HG03159 (cell line): ENCODE results near the gene HMGN2.

Source experiments
- ATAC-seq: cut with Tn5 transposase; IDR thresholded peaks from one replicate; pipeline ENCODE4 v1.9.1; 2021; ENCODE audit warnings: mild to moderate bottlenecking, moderate library complexity; ENCODE audit not compliant: unreplicated experiment

The HMGN2 gene

GRCh38 chr1:26472320-26472900, at the start of gene HMGN2:
Gene HMGN2, plus strand, starts transcription at chr1:26472440. Its CDS starts 173 bp downstream, at chr1:26472613.
- peak; percentile 47 for ATAC-seq

GRCh38 chr1:26429721-26430120, 42.5 kb upstream of the HMGN2 start:
- ATAC-seq: no peak

GRCh38 chr1:26431979-26432695, 40.1 kb upstream of the HMGN2 start, which contains the start of gene DHDDS:
Gene DHDDS, plus strand, starts transcription at chr1:26432321. Its CDS starts 625 bp downstream, at chr1:26432946.
- ATAC-seq: peak; percentile 92

DNA sequence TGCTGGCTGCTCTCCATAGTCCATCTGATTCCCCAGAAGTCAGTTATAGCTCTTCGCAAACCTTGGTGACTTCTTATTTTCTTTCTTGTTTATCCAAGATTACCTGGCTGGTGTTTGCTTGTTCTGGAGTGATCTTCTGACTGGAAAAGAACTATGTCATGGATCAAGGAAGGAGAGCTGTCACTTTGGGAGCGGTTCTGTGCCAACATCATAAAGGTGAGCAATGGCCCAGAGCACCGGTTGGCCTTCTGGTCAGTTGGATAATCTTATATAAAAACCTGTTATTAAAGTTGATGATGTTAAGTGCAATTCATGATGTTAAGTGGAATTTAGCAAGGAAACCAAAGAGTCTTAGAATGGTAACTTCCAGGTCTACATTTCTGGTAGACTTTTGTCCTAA, 39.4 kb upstream of the HMGN2 start:
- no peak for ATAC-seq

DNA sequence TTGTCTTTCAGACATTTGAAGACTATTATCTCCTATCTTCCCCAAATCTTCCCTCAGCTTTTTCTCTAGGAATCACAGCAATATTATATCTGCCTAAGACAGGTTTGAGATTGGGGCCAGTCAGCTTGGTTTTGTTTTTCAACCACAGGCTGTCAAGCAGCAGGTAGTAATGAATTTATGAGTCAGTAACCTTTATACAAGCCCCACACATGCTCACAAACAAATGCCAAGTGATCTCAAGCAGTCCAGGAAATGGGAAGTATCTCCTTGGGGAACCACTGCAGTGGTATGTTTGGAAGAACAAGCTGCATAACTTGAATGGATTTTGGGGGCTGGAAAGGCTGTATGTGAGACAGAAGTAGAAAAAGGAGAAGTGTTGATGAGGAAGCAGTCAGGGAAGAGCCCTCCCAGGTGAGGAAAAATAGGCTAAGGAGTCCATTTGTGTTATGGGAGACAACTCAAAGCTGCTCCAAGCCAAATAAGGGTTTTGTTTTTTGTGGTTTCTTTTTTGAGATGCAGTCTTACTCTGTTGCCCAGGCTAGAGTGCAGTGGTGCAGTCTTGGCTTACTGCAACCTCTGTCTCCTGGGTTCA, 38.0 kb upstream of the HMGN2 start:
- no peak for ATAC-seq

GRCh38 chr1:26438041-26438440, 34.2 kb upstream of the HMGN2 start:
- no peak for ATAC-seq

GRCh38 chr1:26440259-26440658, 32.0 kb upstream of the HMGN2 start:
- ATAC-seq: no peak

DNA sequence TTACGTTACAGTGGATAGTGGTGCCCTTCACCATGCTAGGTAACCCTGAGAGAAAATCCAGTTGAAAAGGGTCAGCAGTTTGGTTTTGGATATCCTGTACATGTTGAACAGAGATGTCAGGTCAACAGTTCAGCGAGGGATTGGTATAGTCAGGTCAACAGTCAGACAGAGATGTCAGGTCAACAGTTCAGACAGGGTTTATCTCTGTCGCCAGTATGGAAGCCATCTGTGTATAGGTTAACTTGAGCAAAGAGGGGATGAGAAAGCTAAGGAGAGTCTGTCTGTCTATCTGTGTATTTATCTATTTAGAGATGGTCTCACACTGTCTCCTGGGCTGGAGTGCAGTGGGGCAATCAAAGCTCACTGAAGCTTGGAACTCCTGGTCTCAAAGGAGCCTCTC, 22.4 kb upstream of the HMGN2 start:
- ATAC-seq: no peak

DNA sequence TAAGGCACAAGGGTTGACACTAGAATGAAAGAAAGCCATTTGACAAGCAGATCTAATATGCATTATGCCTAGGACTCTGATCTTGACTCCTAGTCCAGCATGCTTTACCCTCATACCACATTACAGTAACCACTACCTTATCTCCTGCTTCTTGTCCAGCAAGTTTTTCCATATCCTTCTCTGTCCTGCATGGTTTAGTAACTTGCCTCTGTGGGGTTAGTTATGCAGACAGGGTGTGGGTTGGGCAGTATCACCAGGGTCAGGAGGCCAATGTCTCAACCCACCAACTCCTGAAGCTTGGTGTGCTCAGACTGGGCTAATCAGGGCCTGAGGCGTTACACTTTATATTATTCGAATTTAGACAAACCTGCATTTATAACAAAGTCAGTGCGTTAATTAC, 21.3 kb upstream of the HMGN2 start:
- ATAC-seq: no peak

GRCh38 chr1:26452459-26453183, 19.6 kb upstream of the HMGN2 start:
- ATAC-seq: no peak

DNA sequence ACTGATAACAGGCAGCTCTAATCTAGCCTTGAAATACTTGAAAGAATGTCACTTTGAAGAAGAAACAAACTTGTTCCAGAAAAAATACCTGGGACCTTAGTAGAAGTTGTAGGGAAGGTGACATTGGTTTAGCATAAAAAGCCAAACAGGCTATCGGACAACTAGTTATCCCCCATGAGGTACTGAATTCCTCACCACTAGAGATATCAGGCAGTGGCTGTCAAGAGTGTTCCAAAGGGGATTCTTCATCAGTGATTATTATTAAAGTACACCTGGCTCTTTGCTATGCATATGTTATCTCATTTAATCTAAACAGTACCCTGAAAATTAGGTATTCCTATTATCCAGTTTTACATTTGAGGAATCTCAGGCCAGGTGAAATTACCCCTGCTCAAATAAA, 13.1 kb upstream of the HMGN2 start:
- ATAC-seq: no peak

- no peak for ATAC-seq
Measured at GRCh38 chr1:26459573-26460031, 12.6 kb upstream of the HMGN2 start.

- ATAC-seq: no peak
Measured at GRCh38 chr1:26468911-26469310, 3.3 kb upstream of the HMGN2 start.

- ATAC-seq: no peak
Measured at GRCh38 chr1:26469558-26469957, 2.7 kb upstream of the HMGN2 start.

DNA sequence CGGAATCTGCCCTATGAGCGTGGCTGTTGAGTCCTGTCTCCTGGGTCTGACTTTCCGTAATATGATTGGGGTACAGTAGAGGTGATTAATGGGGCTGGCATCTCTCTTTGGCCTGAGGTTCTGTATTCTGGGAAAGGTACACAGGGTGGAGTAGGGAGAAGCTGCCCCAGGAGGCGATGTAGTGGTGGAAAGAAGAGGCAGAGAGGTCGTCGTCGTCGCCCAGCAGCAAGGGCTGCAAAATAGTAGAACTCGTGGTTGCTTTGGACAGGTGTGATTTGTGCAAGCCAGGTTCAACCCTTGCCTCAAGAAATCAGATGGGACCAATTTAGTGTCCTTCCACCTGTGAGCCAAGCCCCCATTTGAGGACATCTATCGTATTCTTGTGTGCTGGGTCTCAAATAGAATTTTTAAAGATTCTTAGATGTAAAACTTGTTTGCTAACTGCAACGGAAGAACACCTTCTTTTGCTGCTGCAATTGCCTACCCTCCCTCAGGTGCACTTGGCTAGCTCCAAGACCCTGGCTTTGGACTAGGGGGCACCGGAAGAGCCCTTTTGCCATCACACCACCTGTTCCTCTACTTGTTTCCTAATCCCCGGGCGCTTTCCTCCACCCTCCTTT, 1.3 kb upstream of the HMGN2 start:
- no peak for ATAC-seq

- peak; percentile 5 for ATAC-seq
Measured at GRCh38 chr1:26471498-26472319, 531 bp upstream of the HMGN2 start.

DNA sequence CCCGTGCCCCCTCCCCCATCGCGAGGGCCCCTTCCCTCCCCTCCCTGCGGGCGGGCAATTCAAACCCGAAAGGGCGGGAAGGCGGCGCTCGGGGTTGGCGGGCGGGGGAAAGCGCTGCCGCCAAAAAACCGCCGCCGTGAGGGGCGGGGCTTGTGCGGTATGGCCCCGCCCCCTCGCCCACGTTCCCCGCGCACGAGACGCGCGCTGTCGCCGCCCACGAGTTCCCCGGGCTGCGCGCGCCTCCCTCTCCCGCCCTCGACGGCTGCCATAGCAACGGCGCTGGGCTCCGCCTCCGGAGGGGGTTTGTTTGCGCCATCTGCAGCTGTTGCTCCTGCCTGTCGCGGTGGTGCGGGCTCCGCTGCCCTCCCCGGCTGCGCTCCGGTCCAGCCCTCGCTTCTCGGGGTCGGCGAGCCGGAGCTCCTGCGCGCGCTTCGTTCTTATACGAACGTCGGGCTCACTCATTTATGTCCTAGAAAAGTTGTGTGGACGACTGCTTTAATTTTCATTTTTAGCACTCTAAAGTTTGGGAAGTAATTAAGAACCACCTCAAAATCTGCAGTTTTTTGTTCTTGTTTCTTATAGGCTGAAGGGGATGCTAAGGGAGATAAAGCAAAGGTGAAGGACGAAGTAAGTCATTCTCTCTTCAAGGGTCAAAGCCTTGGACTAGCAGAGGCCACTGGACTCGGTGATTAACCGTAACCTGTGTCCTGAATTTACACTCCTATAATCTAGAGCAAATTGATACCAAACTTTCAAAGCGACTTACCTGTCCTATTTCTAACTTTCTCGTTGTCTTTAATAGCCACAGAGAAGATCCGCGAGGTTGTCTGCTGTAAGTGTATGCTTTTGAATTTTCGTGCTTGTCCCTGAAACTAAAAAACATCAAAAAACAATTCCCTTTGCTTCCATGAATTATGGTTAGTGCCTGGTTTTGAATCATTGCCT, 933 bp downstream of the HMGN2 start:
- ATAC-seq: peak; percentile 75

- ATAC-seq: no peak
Measured at GRCh38 chr1:26474818-26475217, 2.6 kb downstream of the HMGN2 start.

DNA sequence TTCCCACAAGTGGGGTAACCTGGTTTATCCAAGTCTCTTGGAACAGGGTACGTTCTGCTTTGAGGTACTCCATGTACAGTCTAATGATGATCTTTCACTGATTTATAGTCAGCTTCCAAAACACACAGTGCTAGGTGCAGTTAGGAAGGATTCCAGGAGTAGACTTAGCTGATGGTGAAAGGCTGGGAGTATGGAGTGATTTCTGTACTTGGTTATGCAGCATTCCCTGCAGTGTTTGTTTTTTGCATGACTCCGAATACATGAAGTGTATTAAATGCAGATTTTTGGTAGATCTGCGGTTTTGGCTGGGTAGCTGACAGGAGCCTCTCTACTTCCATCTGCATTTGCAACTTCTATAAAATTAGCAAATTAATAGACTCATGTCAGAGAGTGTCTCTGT, 3.7 kb downstream of the HMGN2 start:
- ATAC-seq: no peak
